ENCODE results near the gene RAB28. TPM values are rescaled to one million over a fixed set of nuclear protein-coding genes. Genes with fewer than 3 reads are reported as not detected.

The RAB28 gene
- total RNA-seq, 1 experiment from 2014 or later = 12.1 TPM

DNA sequence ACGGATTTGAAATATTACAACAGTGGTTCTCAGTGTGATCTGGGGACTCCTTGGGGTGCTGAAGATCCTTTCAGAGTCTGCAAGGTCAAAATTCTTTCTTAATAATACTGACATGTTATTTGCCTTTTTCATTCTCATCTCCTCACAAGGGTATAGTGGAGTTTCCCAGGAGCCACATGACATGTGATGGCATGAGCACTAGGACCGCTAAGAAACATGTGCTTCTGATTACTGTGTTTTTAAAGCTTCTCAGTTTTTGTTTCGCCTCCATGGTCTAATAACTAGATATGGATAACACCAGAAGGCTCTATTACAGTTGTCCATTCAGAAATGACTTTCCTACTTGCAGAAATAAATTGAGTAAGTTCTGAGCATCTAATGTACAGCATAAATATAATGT is 156.1 kb downstream of the RAB28 start:
- H2AFZ ChIP-seq (ENCODE audit: low read depth, low read length, poor library complexity, severe bottlenecking) = no peak overlapping the region
- ChIA-PET POLR2A (no interaction called here), RAD21 (ENCODE audit: low non-redundant PET in 1 of 2, low total read pairs in 2 of 2, uncharacterized antibody in 2 of 2, unreplicated experiment in 2 of 2) (no interaction called here), CTCF (no interaction called here)
- H3K9me2 ChIP-seq (ENCODE audit: insufficient read depth) = no peaks in the 10 kb centered on the region
- H3K36me3 ChIP-seq (ENCODE audit: control insufficient read depth in 1 of 2, insufficient read depth in 2 of 2, low read length in 2 of 2) = no peaks in the 10 kb centered on the region
- no peaks in the 10 kb centered on the region for H3K9me3 ChIP-seq (ENCODE audit: control insufficient read depth in 1 of 2, insufficient read depth in 1 of 2, low read depth in 1 of 2, low read length in 2 of 2)
- ATAC-seq (no peak), DNase-seq (ENCODE audit: low read depth, low spot score) (no peak)
- no peaks in the 10 kb centered on the region for H4K20me1 ChIP-seq (ENCODE audit: insufficient read depth)
- TF ChIP-seq SRF (IDR thresholded peaks at IDR 0.05; ENCODE audit: low read depth) (no peak), TCF7L2 (IDR thresholded peaks at IDR 0.05; ENCODE audit: borderline replicate concordance, extremely low read depth, insufficient read depth, insufficient read length) (no peak), CBX3 (IDR thresholded peaks at IDR 0.05; ENCODE audit: low read depth) (no peak), EGR1 (IDR thresholded peaks at IDR 0.05; ENCODE audit: low read depth) (no peak), POLR2A (IDR thresholded peaks at IDR 0.05; ENCODE audit: borderline replicate concordance, extremely low read depth, insufficient read depth, insufficient read length) (no peak), CEBPB (IDR thresholded peaks at IDR 0.05; ENCODE audit: low read depth) (no peak), ELF1 (IDR thresholded peaks at IDR 0.05; ENCODE audit: borderline replicate concordance, low read depth) (no peak), ZNF274 (IDR thresholded peaks at IDR 0.05; ENCODE audit: low read depth, low read length) (no peak), SP1 (IDR thresholded peaks at IDR 0.05; ENCODE audit: low read depth) (no peak), FOSL1 (IDR thresholded peaks at IDR 0.05; ENCODE audit: low read depth) (no peak), POLR2AphosphoS5 (IDR thresholded peaks at IDR 0.05; ENCODE audit: low read depth, low read length) (no peak)
- TF ChIP-seq, protein P1, sequence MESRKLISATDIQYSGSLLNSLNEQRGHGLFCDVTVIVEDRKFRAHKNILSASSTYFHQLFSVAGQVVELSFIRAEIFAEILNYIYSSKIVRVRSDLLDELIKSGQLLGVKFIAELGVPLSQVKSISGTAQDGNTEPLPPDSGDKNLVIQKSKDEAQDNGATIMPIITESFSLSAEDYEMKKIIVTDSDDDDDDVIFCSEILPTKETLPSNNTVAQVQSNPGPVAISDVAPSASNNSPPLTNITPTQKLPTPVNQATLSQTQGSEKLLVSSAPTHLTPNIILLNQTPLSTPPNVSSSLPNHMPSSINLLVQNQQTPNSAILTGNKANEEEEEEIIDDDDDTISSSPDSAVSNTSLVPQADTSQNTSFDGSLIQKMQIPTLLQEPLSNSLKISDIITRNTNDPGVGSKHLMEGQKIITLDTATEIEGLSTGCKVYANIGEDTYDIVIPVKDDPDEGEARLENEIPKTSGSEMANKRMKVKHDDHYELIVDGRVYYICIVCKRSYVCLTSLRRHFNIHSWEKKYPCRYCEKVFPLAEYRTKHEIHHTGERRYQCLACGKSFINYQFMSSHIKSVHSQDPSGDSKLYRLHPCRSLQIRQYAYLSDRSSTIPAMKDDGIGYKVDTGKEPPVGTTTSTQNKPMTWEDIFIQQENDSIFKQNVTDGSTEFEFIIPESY (IDR thresholded peaks at IDR 0.05; ENCODE audit: extremely low read depth, insufficient replicate concordance, low read length) = no peak
- TF ChIP-seq, protein P2, sequence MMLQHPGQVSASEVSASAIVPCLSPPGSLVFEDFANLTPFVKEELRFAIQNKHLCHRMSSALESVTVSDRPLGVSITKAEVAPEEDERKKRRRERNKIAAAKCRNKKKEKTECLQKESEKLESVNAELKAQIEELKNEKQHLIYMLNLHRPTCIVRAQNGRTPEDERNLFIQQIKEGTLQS (IDR thresholded peaks at IDR 0.05) = no peak
- H3K4me2 ChIP-seq (ENCODE audit: low read length) = no peak overlapping the region
- no peak overlapping the region for H3K27ac ChIP-seq (ENCODE audit: low read depth, low read length)
- H3K9ac ChIP-seq (ENCODE audit: low read length) = no peak overlapping the region
- H3K27me3 ChIP-seq (ENCODE audit: insufficient read depth, low read length) = no peaks in the 10 kb centered on the region
- H3K4me3 ChIP-seq (replicated peaks in 1 of 2; ENCODE audit: low read depth in 1 of 2, low read length in 2 of 2) = no peak overlapping the region
- peaks cover 0 to 21% of the 10 kb centered on the region in 2 experiments; a peak in 2 of 4 replicates for H3K4me1 ChIP-seq (ENCODE audit: control insufficient read depth in 1 of 2, insufficient read depth in 2 of 2, low read length in 2 of 2)
- intact Hi-C loops (cut with micrococcal nuclease) = no loop called here
- no TSS peak for BruUV-seq (replicated peaks)
- no peaks in the 10 kb centered on the region for H3K79me2 ChIP-seq (ENCODE audit: insufficient read depth, low read length)

All from HCT116 (cell line).